ENCODE measurements around the gene PARVG.

GRCh38 chr22:44133161-44133560 is 47.6 kb upstream of the PARVG start:
- TF ChIP-seq CTCF (conservative IDR thresholded peaks at IDR 0.05 in 1 of 2, IDR thresholded peaks at IDR 0.05 in 1 of 2; ENCODE audit: extremely low read depth in 1 of 2, insufficient read depth in 1 of 2, low read depth in 1 of 2, low read length in 2 of 2) (no peak), EZH2 (IDR thresholded peaks at IDR 0.05; ENCODE audit: borderline replicate concordance, low read length) (no peak)

All from mammary epithelial cell (primary cell).